Neural progenitor cell (in vitro differentiated cells): ENCODE measurements around the gene KIAA1958. TPM values are rescaled to one million over a fixed set of nuclear protein-coding genes. Genes with fewer than 3 reads are reported as not detected.

Source experiments
- DNase-seq: peaks from one replicate; pipeline ENCODE4 v3.0.0-alpha.2; 2016; ENCODE audit warnings: low spot score
- H2AFZ ChIP-seq: fragments of 200-600 bp; sonication (generic); replicated peaks from 2 replicates; pipeline ENCODE4 v1.6.1; 2016; ENCODE audit warnings: antibody characterized with exemption
- H3F3A ChIP-seq: fragments of 200-600 bp; sonication (generic); 2 replicates; pipeline ENCODE4 v1.6.1; 2016; ENCODE audit warnings: antibody characterized with exemption, low read depth
- H3K27ac ChIP-seq: fragments of 200-600 bp; sonication (generic); 2 replicates; pipeline ENCODE4 v1.5.1; 2016; ENCODE audit warnings: mild to moderate bottlenecking
- H3K27me3 ChIP-seq: fragments of 200-600 bp; sonication (generic); 2 replicates; pipeline ENCODE4 v1.6.1; 2016; ENCODE audit warnings: mild to moderate bottlenecking, moderate library complexity
- H3K36me3 ChIP-seq: fragments of 200-600 bp; sonication (generic); 2 replicates; pipeline ENCODE4 v1.5.1; 2016
- H3K4me1 ChIP-seq: fragments of 200-600 bp; sonication (generic); 2 replicates; pipeline ENCODE4 v1.6.1; 2016; ENCODE audit warnings: mixed run types
- H3K4me2 ChIP-seq: fragments of 200-600 bp; sonication (generic); 2 replicates; pipeline ENCODE4 v1.6.1; 2016
- H3K4me3 ChIP-seq: fragments of 200-600 bp; sonication (generic); 2 replicates; pipeline ENCODE4 v1.5.1; 2016
- H3K79me2 ChIP-seq: fragments of 200-600 bp; sonication (generic); 2 replicates; pipeline ENCODE4 v1.6.1; 2016; ENCODE audit warnings: low read depth
- H3K9ac ChIP-seq: fragments of 200-600 bp; sonication (generic); 2 replicates; pipeline ENCODE4 v1.6.1; 2016
- H3K9me3 ChIP-seq: fragments of 200-600 bp; sonication (generic); 2 replicates; pipeline ENCODE4 v1.5.1; 2016; ENCODE audit warnings: low read depth
- H4K20me1 ChIP-seq: fragments of 200-600 bp; sonication (generic); 2 replicates; pipeline ENCODE4 v1.6.1; 2016; ENCODE audit warnings: low read depth
- H3K27ac Mint-ChIP-seq: 3 replicates; pipeline ENCODE4 v1.8.0; 2021; ENCODE audit warnings: mixed read lengths
- H3K27me3 Mint-ChIP-seq: 2 replicates; pipeline ENCODE4 v1.8.0; 2022; ENCODE audit warnings: low read depth, mild to moderate bottlenecking, inconsistent platforms, moderate library complexity, mixed read lengths; ENCODE audit not compliant: insufficient read depth
- H3K36me3 Mint-ChIP-seq: 3 replicates; pipeline ENCODE4 v1.8.0; 2021; ENCODE audit warnings: mixed read lengths
- H3K4me1 Mint-ChIP-seq: 3 replicates; pipeline ENCODE4 v1.8.0; 2021; ENCODE audit warnings: mixed read lengths
- H3K4me3 Mint-ChIP-seq: 3 replicates; pipeline ENCODE4 v1.8.0; 2021; ENCODE audit warnings: mild to moderate bottlenecking, moderate library complexity, mixed read lengths
- H3K9me3 Mint-ChIP-seq: 3 replicates; pipeline ENCODE4 v1.8.0; 2020; ENCODE audit warnings: mixed read lengths
- CTCF ChIP-seq: fragments of 200-600 bp; sonication (generic); IDR thresholded peaks from 2 replicates; pipeline ENCODE4 v1.5.1; 2017; ENCODE audit warnings: antibody characterized with exemption, mild to moderate bottlenecking
- EZH2 ChIP-seq: fragments of 200-600 bp; sonication (generic); IDR thresholded peaks from 2 replicates; pipeline ENCODE4 v1.6.1; 2017; ENCODE audit warnings: antibody characterized with exemption, mild to moderate bottlenecking, moderate library complexity
- EZH2phosphoT487 ChIP-seq: fragments of 200-600 bp; sonication (generic); IDR thresholded peaks from 2 replicates; pipeline ENCODE4 v1.6.1; 2017; ENCODE audit warnings: antibody characterized with exemption
- total RNA-seq: library from RNA; depleted of rRNA; stranded (reverse); fragments of >200 nt; gene quantifications from 2 replicates; pipeline ENCODE4 v1.2.3, GENCODE V29; 2015; ENCODE audit warnings: low replicate concordance

KIAA1958 gene
- total RNA-seq, 1 donor from 2014 or later: 31.4 TPM

- Histone ChIP-seq H2AFZ (no peak overlapping the region), H3K4me2 (no peak overlapping the region), H3F3A (no peaks in the 10 kb centered on the region), H3K4me3 (no peak overlapping the region), H3K4me1 (peaks cover 7% of the 10 kb centered on the region), H3K27me3 (no peaks in the 10 kb centered on the region), H3K27ac (no peak overlapping the region), H4K20me1 (peaks cover 62% of the 10 kb centered on the region), H3K36me3 (no peaks in the 10 kb centered on the region), H3K79me2 (peaks cover 51% of the 10 kb centered on the region), H3K9ac (no peak overlapping the region), H3K9me3 (no peaks in the 10 kb centered on the region)
- DNase-seq: no peak
- H3K9me3 Mint-ChIP-seq: no peaks in the 10 kb centered on the region
- peaks cover 4% of the 10 kb centered on the region for H3K36me3 Mint-ChIP-seq
- no peak overlapping the region for H3K4me3 Mint-ChIP-seq
- TF ChIP-seq CTCF (no peak), EZH2 (no peak), EZH2phosphoT487 (no peak)
- H3K27ac Mint-ChIP-seq: no peak overlapping the region
- peaks cover 5% of the 10 kb centered on the region for H3K27me3 Mint-ChIP-seq
- no peaks in the 10 kb centered on the region for H3K4me1 Mint-ChIP-seq
Measured at GRCh38 chr9:112605518-112605917, 118.9 kb downstream of the KIAA1958 start.

DNA sequence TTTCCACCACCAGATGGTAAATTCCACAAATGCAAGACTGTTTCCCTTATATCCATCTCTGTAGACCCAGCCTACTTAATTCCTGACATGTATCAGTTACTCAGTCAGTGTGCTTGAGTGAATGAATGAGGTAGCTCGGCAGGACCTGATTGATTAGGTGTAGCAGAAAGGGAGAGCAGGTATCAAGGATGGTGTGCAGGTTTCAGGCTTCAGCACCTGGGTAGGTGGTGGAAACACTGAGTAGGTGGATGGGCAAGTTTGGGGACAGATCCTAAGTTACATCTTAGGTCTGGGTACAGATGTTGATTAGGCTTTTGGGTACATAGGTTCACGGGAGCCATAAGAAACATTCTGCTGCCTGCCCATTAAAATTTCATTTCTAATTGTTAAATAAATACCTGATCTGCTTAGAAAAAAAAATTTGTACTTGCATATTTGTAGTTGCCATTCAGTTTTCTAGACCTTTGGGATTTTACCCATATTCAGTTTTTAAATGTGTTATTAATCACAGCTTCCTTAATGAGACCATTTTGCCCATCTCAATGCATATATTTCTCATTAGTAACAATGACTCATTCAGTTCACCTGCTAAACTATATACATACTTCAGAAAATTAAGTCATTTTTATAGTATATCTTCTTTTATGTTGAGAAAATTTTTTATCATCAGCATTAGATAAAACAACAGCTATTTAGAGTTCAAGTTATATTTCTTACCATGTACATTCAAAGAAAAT lies 119.5 kb downstream of the KIAA1958 start:
- no peaks in the 10 kb centered on the region for H3K9me3 Mint-ChIP-seq
- Histone ChIP-seq H3F3A (no peaks in the 10 kb centered on the region), H3K27me3 (no peaks in the 10 kb centered on the region), H3K4me2 (no peak overlapping the region), H3K36me3 (no peaks in the 10 kb centered on the region), H3K79me2 (peaks cover 45% of the 10 kb centered on the region), H3K4me3 (no peak overlapping the region), H4K20me1 (peaks cover 56% of the 10 kb centered on the region), H2AFZ (no peak overlapping the region), H3K4me1 (peaks cover 7% of the 10 kb centered on the region), H3K9me3 (no peaks in the 10 kb centered on the region), H3K27ac (no peak overlapping the region), H3K9ac (no peak overlapping the region)
- DNase-seq: no peak
- no peak overlapping the region for H3K27ac Mint-ChIP-seq
- H3K4me3 Mint-ChIP-seq: no peak overlapping the region
- H3K4me1 Mint-ChIP-seq: no peaks in the 10 kb centered on the region
- H3K36me3 Mint-ChIP-seq: peaks cover 4% of the 10 kb centered on the region
- TF ChIP-seq EZH2phosphoT487: no peak
- no peak for TF ChIP-seq EZH2
- TF ChIP-seq CTCF: no peak
- H3K27me3 Mint-ChIP-seq: peaks cover 5% of the 10 kb centered on the region

- Mint-ChIP-seq H3K36me3 (peaks cover 2% of the 10 kb centered on the region), H3K9me3 (no peaks in the 10 kb centered on the region)
- TF ChIP-seq EZH2: no peak
- no peak for TF ChIP-seq CTCF
- TF ChIP-seq EZH2phosphoT487: no peak
Measured at GRCh38 chr9:112608851-112609250, 122.2 kb downstream of the KIAA1958 start.

More at GRCh38 chr9:112608851-112609250, 122.2 kb downstream of the KIAA1958 start:
- Histone ChIP-seq H3K9me3 (no peaks in the 10 kb centered on the region), H3F3A (peaks cover 4% of the 10 kb centered on the region), H3K79me2 (peaks cover 22% of the 10 kb centered on the region), H3K4me2 (no peak overlapping the region), H3K9ac (no peak overlapping the region), H4K20me1 (peaks cover 32% of the 10 kb centered on the region), H3K4me3 (no peak overlapping the region), H3K27me3 (no peaks in the 10 kb centered on the region), H3K27ac (no peak overlapping the region), H2AFZ (no peak overlapping the region), H3K36me3 (no peaks in the 10 kb centered on the region), H3K4me1 (peaks cover 2% of the 10 kb centered on the region)
- H3K27ac Mint-ChIP-seq: no peak overlapping the region
- no peaks in the 10 kb centered on the region for H3K4me1 Mint-ChIP-seq
- DNase-seq: no peak
- peaks cover 2% of the 10 kb centered on the region for H3K27me3 Mint-ChIP-seq
- H3K4me3 Mint-ChIP-seq: no peak overlapping the region
